Stimulated activated CD4-positive, alpha-beta T cell treated with anti-CD3 and anti-CD28 coated beads, Interleukin-15, amount 100 ng/mL, for 48 hours (primary cell): ENCODE results near the gene BBS9.
"Not testable (repeated sequence)": the region's sequence is repeated elsewhere in the genome, so short reads cannot be mapped to it uniquely, and the experiment has no call there.

Experiments used
- DNase-seq, 2 donors: peaks; one replicate each; pipeline ENCODE4 v3.0.0-alpha.2; 2020; ENCODE audit warnings: low read depth in 2 of 2

The BBS9 gene

DNA sequence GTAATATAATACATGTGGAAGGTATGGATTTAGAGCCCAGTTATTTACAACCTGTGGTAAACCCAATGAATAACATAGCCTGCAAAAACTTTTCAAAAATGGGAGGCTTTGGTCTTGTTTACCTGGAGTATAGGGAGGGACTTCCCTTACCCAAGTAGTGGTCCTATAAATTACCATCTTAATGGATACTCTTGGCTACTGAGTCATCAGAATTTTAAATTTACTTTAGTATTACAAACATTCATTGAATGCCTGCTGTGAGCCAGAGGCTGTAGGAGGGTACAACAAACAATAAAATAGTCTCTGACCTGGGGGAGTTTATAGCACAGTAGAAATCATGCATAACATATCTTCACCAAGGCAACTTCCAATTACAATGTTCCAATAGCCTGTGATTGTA, 365.1 kb downstream of the BBS9 start:
- no peak for DNase-seq

- DNase-seq = no peak
Observed at GRCh38 chr7:33495207-33495606, 365.8 kb downstream of the BBS9 start.

DNA sequence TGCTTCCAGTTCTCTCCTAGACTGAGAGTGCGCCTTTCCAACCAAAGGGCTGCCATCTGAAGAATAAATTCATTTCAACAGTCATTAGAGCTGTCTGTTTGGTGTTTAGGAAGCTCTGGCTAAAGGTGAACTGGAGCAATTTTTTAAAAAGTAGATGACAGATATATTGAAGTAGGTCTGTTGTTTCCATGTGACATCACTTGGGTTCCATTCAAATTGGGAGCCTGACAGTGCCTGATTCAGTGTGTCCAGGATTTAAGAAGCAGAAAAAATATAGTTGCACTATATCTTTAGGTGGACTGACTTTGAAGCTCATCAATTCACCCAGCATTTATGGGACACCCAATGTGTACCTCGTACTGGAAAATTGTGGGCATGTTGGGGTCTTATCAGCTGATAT, 367.7 kb downstream of the BBS9 start:
- DNase-seq = no peak

- no peak for DNase-seq
Observed at GRCh38 chr7:33500703-33501701, 371.6 kb downstream of the BBS9 start.

DNA sequence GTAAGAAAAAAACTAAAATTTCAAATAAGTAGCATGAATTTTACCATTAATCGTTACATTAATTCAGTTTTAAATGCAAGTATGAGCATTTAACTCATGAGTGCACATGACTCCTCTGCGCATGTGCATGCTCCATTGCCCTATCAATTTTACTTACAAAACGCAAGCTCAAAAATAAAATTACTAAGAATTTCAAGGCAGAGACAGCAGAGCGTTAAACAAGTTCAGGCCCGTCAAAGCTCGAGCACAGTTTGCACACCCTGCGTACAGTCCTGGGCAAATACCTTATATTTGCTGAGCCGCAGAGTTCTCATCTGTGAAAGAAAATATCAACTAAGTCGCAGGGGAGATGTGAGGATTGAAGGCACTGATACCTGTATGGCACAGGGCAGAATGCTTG, 373.6 kb downstream of the BBS9 start:
- no peak for DNase-seq

- no peak for DNase-seq
Observed at GRCh38 chr7:33503736-33504135, 374.4 kb downstream of the BBS9 start.

DNA sequence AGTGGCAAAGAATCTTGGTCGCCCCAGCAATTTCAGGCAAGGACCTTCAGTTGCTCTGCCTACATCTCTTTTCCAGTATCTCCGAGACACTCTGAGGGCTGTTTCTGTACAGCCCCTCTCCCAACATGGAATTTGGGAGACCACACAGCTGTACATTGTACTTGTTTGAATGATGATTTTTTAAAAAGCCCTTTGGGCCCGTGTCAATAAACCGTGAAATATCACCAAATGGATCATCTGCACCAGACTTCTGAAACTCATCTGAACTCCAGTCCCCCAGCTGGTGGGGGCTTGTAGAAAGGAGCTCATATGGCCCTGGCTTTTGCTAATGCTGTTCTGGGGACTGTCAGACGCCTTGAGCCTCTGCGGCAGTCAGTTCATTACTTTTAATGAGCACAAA, 374.9 kb downstream of the BBS9 start:
- DNase-seq = no peak

DNA sequence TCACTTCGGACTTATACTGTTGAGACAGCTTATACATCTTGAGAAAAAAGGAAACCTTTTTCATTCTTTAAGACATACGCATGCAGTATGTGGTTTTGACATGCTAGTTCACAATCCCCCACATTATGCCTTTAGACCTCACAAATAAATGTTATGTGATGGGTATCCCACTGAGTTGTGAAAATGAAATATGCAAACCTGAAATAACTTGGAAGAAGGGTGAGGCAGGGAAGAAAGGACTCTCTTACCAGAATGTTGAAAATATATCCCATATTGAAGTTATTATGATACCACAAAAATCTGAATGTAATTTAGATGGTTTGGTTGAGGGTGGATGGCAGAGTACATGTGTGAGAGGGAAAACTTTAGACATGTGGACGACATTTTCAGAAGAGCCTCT, 379.8 kb downstream of the BBS9 start:
- no peak for DNase-seq

DNA sequence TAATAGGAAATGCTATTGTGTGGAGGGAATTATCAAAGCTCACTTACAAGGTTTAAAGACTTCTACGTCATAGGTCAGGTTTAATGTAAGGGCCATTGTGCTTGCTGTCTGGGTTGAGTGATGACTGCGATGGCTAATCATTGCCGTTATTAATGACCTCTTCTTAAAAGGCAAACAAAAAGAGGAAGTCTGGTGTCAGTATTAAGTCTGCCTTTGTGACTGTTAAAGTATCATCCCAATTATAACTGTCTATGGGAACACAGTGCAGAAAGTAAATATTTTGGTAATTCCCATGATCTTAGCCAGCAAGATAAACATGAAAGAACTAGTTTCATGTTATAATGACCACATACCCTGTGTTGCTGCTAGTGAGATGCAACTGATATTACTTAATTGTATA, 382.4 kb downstream of the BBS9 start:
- DNase-seq = no peak

DNA sequence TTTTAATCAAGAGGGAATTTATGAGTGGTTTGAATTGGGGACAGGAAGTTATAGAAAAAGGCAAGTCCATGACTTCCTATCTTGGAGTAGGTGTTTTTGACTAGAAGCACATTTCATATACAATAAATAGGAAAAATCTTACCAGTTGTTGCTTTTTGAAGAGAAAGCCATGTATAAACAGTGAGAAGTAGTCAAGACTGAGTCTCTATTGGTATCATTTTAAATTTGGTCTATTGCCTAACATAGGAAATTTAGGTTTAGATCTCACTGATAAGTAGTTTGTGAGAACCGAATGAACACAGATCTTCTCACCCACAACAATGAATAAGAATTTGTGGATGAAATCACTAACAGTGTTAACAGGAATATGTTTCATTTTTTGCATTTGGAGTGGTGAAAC, 387.2 kb downstream of the BBS9 start:
- DNase-seq = no peak

- no peak for DNase-seq
Observed at GRCh38 chr7:33517191-33517590, 387.8 kb downstream of the BBS9 start.

GRCh38 chr7:33527008-33527407, 397.6 kb downstream of the BBS9 start:
- DNase-seq = not testable (repeated sequence)

DNA sequence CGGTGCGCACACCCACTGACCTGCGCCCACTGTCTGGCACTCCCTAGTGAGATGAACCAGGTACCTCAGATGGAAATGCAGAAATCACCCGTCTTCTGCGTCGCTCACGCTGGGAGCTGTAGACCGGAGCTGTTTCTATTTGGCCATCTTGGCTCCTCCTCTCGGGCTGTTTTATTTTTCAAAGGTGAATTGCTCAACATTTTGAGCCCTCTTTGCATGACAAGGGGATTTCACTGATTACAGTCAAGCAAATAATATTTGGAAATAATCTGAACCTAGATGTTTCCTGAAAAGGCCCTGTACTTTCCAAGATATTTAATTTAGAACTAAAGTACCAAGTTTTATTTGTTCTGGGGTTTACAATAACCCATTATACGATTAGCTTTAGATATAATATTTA, 398.2 kb downstream of the BBS9 start:
- not testable (repeated sequence) for DNase-seq

DNA sequence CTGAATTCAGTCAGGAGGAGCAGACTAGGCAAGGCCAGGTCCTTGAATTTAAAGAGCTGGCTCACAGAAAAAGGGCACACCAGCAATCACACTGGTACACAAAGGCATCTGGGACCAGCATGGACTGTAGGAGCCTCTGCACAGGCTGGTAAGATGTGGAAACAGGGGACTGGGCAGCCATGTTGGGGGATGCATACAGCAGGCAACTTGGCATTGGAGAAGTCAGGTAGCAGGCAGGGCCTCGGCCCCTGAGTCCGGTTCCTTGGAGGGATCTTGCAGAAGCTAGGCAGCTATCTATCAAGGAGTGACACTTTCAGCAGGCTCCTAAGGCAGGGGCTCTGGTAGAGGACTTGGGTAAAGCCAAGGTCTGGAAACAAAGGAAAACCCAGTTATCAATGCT, 399.7 kb downstream of the BBS9 start:
- no peak for DNase-seq

GRCh38 chr7:33530664-33531063, 401.3 kb downstream of the BBS9 start:
- DNase-seq = no peak

- no peak for DNase-seq
Observed at GRCh38 chr7:33531888-33532287, 402.5 kb downstream of the BBS9 start.

- no peak for DNase-seq
Observed at GRCh38 chr7:33534833-33535232, 405.5 kb downstream of the BBS9 start.

GRCh38 chr7:33535989-33536388, 406.6 kb downstream of the BBS9 start:
- DNase-seq = no peak

DNA sequence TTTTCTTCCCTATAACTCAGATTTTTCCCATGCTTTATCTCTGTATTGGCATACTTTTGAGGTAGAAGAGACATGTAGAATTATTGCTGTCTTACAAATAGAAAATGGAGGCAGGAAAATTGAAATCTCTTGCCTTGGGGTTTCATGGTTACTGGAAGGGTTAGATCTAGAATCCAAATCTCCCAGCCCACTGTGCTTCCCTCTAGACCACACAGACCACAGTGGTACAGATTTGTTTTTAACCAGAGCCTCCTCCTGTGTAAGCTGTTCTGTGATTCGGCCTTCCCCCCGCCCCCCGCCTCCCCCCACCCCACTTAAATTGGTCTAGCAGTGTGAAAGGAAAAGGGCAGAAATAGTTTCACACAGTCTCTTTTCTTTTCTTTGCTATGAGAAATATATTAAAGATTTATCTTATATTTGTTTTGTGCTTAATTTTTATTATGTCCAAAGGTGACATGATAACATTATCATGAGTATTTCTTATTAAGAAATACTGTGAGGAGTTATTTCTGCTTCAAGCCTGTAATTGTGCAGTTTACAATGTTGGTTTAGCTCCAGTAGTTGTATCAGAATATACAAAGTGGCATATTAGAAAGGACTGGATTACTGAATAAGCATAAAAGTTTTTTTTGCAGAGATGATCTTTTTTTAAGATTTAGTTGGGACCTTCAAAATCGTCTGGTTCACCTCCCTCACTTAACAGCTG, 407.2 kb downstream of the BBS9 start:
- DNase-seq = no peak

GRCh38 chr7:33537104-33537477, 407.7 kb downstream of the BBS9 start:
- DNase-seq = no peak

DNA sequence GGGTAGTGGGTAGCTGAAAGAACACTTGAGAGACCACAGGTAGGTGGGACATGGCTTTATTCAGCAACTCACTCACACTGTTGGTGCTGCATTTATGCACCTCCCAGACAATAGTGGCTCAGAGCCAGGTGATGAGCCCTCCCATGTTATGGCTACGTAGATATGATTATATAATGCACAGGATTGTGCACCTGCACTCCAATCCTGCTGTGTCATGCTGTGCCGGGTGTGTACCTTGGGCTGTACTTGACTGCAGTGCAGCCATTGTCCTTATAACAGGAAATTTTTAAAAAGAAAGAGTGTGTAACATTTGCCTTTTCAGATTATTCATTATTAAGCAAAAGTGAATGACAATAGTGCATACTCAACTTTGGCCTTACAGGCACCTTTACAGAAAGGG, 409.8 kb downstream of the BBS9 start:
- DNase-seq = no peak

- no peak for DNase-seq
Observed at GRCh38 chr7:33539659-33540400, 410.5 kb downstream of the BBS9 start.
